SK-N-SH treated with all-trans-retinoic acid at 6 μM for 48 hours (cell line): ENCODE results near the gene VPS13C.

ENCODE experiments used
- ESRRG ChIP-seq: fragments of 250-450 bp; sonication (Bioruptor Pico); IDR thresholded peaks from 2 replicates; pipeline ENCODE4 v1.6.1; 2021; ENCODE audit warnings: mild to moderate bottlenecking
- ZFP30 ChIP-seq: fragments of 450-650 bp; formaldehyde crosslinking; IDR thresholded peaks from 2 replicates; pipeline ENCODE4 v1.5.0; 2022; ENCODE audit warnings: mild to moderate bottlenecking, moderate library complexity
- TF ChIP-seq, protein P1 (sequence below): fragments of 250-450 bp; sonication (Bioruptor Pico); IDR thresholded peaks from 2 replicates; pipeline ENCODE4 v1.8.0; 2020; ENCODE audit warnings: mild to moderate bottlenecking, moderate library complexity, borderline replicate concordance

DNA sequence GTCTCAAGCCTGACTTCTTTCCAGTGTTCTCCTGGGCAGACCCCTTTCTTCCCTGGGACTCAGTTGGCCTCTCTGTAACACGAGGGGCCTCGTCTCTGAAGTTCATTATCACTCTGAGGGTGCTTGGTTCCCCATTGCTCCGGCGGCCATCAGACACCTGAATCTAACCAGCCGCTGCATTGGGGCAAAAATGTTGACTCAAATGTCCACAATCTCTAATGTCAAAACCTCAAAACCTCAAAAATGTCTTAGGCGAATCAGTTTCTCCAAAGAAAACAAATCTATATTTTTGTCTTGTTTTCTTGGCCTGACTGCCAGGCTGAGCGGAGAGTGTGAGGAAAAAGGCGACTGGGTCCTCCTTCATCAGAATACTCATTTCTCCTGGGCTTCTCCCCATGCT, 220.7 kb downstream of the VPS13C start:
- TF ChIP-seq ESRRG = no peak
- TF ChIP-seq, protein P1, sequence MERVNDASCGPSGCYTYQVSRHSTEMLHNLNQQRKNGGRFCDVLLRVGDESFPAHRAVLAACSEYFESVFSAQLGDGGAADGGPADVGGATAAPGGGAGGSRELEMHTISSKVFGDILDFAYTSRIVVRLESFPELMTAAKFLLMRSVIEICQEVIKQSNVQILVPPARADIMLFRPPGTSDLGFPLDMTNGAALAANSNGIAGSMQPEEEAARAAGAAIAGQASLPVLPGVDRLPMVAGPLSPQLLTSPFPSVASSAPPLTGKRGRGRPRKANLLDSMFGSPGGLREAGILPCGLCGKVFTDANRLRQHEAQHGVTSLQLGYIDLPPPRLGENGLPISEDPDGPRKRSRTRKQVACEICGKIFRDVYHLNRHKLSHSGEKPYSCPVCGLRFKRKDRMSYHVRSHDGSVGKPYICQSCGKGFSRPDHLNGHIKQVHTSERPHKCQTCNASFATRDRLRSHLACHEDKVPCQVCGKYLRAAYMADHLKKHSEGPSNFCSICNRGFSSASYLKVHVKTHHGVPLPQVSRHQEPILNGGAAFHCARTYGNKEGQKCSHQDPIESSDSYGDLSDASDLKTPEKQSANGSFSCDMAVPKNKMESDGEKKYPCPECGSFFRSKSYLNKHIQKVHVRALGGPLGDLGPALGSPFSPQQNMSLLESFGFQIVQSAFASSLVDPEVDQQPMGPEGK (CRISPR knock-in tag) = no peak
- TF ChIP-seq ZFP30 (CRISPR knock-in tag) = no peak
